ENCODE results near the gene PTPN11.

The PTPN11 gene

GRCh38 chr12:112496496-112496895 lies 77.7 kb downstream of the PTPN11 start:
- H3K27me3 ChIP-seq (ENCODE audit: insufficient read depth, insufficient read length), result no peaks in the 10 kb centered on the region
- TF ChIP-seq SUZ12 (IDR thresholded peaks at IDR 0.05; ENCODE audit: extremely low read depth, insufficient read depth, insufficient read length) (no peak), YY1 (IDR thresholded peaks at IDR 0.05; ENCODE audit: insufficient read depth, insufficient read length) (no peak), ZNF274 (IDR thresholded peaks at IDR 0.05; ENCODE audit: low read depth, low read length) (no peak)
- H3K9ac ChIP-seq (ENCODE audit: insufficient read length, low read depth), result no peak overlapping the region
- no peak for DNase-seq (ENCODE audit: low read depth, low spot score)
- H3K4me1 ChIP-seq (ENCODE audit: insufficient read depth, insufficient read length), result no peaks in the 10 kb centered on the region
- H3K36me3 ChIP-seq (ENCODE audit: insufficient read depth, insufficient read length, low read length), result peaks cover 74% of the 10 kb centered on the region
- H3K4me3 ChIP-seq (ENCODE audit: insufficient read length, low read depth), result no peak overlapping the region
- H3K9me3 ChIP-seq (ENCODE audit: insufficient read depth, low read length), result no peaks in the 10 kb centered on the region

GRCh38 chr12:112498580-112498979 lies 79.8 kb downstream of the PTPN11 start:
- no peaks in the 10 kb centered on the region for H3K27me3 ChIP-seq (ENCODE audit: insufficient read depth, insufficient read length)
- no peak overlapping the region for H3K4me3 ChIP-seq (ENCODE audit: insufficient read length, low read depth)
- no peak overlapping the region for H3K9ac ChIP-seq (ENCODE audit: insufficient read length, low read depth)
- no peaks in the 10 kb centered on the region for H3K9me3 ChIP-seq (ENCODE audit: insufficient read depth, low read length)
- no peak for TF ChIP-seq ZNF274 (IDR thresholded peaks at IDR 0.05; ENCODE audit: low read depth, low read length)
- no peak for TF ChIP-seq YY1 (IDR thresholded peaks at IDR 0.05; ENCODE audit: insufficient read depth, insufficient read length)
- TF ChIP-seq SUZ12 (IDR thresholded peaks at IDR 0.05; ENCODE audit: extremely low read depth, insufficient read depth, insufficient read length), result no peak
- DNase-seq (ENCODE audit: low read depth, low spot score), result no peak
- H3K4me1 ChIP-seq (ENCODE audit: insufficient read depth, insufficient read length), result no peaks in the 10 kb centered on the region
- peaks cover 75% of the 10 kb centered on the region for H3K36me3 ChIP-seq (ENCODE audit: insufficient read depth, insufficient read length, low read length)

- peaks cover 21% of the 10 kb centered on the region for H3K9me3 ChIP-seq (ENCODE audit: insufficient read depth, low read length)
- H3K36me3 ChIP-seq (ENCODE audit: insufficient read depth, insufficient read length, low read length), result peaks cover 83% of the 10 kb centered on the region
- TF ChIP-seq YY1 (IDR thresholded peaks at IDR 0.05; ENCODE audit: insufficient read depth, insufficient read length) (no peak), SUZ12 (IDR thresholded peaks at IDR 0.05; ENCODE audit: extremely low read depth, insufficient read depth, insufficient read length) (no peak), ZNF274 (IDR thresholded peaks at IDR 0.05; ENCODE audit: low read depth, low read length) (no peak)
- H3K4me1 ChIP-seq (ENCODE audit: insufficient read depth, insufficient read length), result no peaks in the 10 kb centered on the region
- no peak overlapping the region for H3K9ac ChIP-seq (ENCODE audit: insufficient read length, low read depth)
- H3K4me3 ChIP-seq (ENCODE audit: insufficient read length, low read depth), result no peak overlapping the region
- no peaks in the 10 kb centered on the region for H3K27me3 ChIP-seq (ENCODE audit: insufficient read depth, insufficient read length)
- no peak for DNase-seq (ENCODE audit: low read depth, low spot score)
Measured at GRCh38 chr12:112503512-112503911, 84.8 kb downstream of the PTPN11 start.

- no peak for DNase-seq (ENCODE audit: low read depth, low spot score)
- Histone ChIP-seq H3K36me3 (ENCODE audit: insufficient read depth, insufficient read length, low read length) (peaks cover 72% of the 10 kb centered on the region), H3K9me3 (ENCODE audit: insufficient read depth, low read length) (peaks cover 21% of the 10 kb centered on the region), H3K4me3 (ENCODE audit: insufficient read length, low read depth) (no peak overlapping the region), H3K9ac (ENCODE audit: insufficient read length, low read depth) (no peak overlapping the region), H3K27me3 (ENCODE audit: insufficient read depth, insufficient read length) (no peaks in the 10 kb centered on the region), H3K4me1 (ENCODE audit: insufficient read depth, insufficient read length) (no peaks in the 10 kb centered on the region)
- no peak for TF ChIP-seq YY1 (IDR thresholded peaks at IDR 0.05; ENCODE audit: insufficient read depth, insufficient read length)
- TF ChIP-seq SUZ12 (IDR thresholded peaks at IDR 0.05; ENCODE audit: extremely low read depth, insufficient read depth, insufficient read length), result no peak
- no peak for TF ChIP-seq ZNF274 (IDR thresholded peaks at IDR 0.05; ENCODE audit: low read depth, low read length)
Measured at GRCh38 chr12:112506513-112507166, 87.9 kb downstream of the PTPN11 start.

DNA sequence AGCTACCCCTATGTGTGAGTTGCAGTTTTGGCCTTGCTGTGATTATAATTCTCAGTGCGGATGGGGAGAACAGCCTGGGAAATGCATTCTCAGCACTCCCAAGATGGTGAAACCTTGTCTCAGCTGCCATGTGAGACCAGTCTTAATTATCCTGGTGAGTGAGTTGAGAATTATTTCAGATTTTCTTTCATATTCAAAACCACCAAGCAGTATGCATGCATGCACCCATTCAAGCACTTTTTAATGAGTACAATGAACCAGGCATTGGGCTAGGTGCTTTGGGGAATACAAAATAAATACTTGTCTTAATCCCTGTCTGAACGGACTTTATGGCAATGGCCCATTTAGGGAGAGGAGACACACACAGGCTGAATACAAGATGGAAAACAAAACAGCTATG lies 94.7 kb downstream of the PTPN11 start:
- no peak for DNase-seq (ENCODE audit: low read depth, low spot score)
- Histone ChIP-seq H3K27me3 (ENCODE audit: insufficient read depth, insufficient read length) (no peaks in the 10 kb centered on the region), H3K4me1 (ENCODE audit: insufficient read depth, insufficient read length) (no peaks in the 10 kb centered on the region), H3K36me3 (ENCODE audit: insufficient read depth, insufficient read length, low read length) (peaks cover 6% of the 10 kb centered on the region), H3K4me3 (ENCODE audit: insufficient read length, low read depth) (no peak overlapping the region), H3K9ac (ENCODE audit: insufficient read length, low read depth) (no peak overlapping the region), H3K9me3 (ENCODE audit: insufficient read depth, low read length) (no peaks in the 10 kb centered on the region)
- TF ChIP-seq ZNF274 (IDR thresholded peaks at IDR 0.05; ENCODE audit: low read depth, low read length) (no peak), SUZ12 (IDR thresholded peaks at IDR 0.05; ENCODE audit: extremely low read depth, insufficient read depth, insufficient read length) (no peak), YY1 (IDR thresholded peaks at IDR 0.05; ENCODE audit: insufficient read depth, insufficient read length) (no peak)

DNA sequence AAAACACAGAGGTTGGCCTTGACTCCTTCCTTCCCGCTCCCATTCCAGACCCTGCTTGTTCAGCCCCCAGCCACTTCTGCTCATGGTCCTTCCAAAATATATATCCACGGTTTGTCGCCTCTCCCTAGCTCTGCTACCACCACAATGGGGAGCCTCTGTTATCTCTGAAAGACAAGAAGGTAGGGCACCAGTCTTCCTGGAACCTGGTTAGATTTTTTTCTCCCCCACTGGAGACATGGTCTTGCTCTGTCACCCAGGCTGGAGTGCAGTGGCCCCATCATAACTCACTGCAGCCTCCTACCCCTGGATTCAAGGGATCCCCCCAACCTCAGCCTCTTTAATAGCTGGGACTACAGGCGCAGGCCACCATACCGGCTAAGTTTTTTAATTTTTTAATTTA lies 95.7 kb downstream of the PTPN11 start:
- peaks cover 4% of the 10 kb centered on the region for H3K36me3 ChIP-seq (ENCODE audit: insufficient read depth, insufficient read length, low read length)
- H3K4me1 ChIP-seq (ENCODE audit: insufficient read depth, insufficient read length), result no peaks in the 10 kb centered on the region
- H3K27me3 ChIP-seq (ENCODE audit: insufficient read depth, insufficient read length), result no peaks in the 10 kb centered on the region
- no peak for DNase-seq (ENCODE audit: low read depth, low spot score)
- no peak overlapping the region for H3K4me3 ChIP-seq (ENCODE audit: insufficient read length, low read depth)
- no peaks in the 10 kb centered on the region for H3K9me3 ChIP-seq (ENCODE audit: insufficient read depth, low read length)
- H3K9ac ChIP-seq (ENCODE audit: insufficient read length, low read depth), result no peak overlapping the region
- TF ChIP-seq YY1 (IDR thresholded peaks at IDR 0.05; ENCODE audit: insufficient read depth, insufficient read length), result no peak
- TF ChIP-seq SUZ12 (IDR thresholded peaks at IDR 0.05; ENCODE audit: extremely low read depth, insufficient read depth, insufficient read length), result no peak
- no peak for TF ChIP-seq ZNF274 (IDR thresholded peaks at IDR 0.05; ENCODE audit: low read depth, low read length)

GRCh38 chr12:112514926-112515642 lies 96.3 kb downstream of the PTPN11 start:
- Histone ChIP-seq H3K4me1 (ENCODE audit: insufficient read depth, insufficient read length) (no peaks in the 10 kb centered on the region), H3K36me3 (ENCODE audit: insufficient read depth, insufficient read length, low read length) (peaks cover 4% of the 10 kb centered on the region), H3K9ac (ENCODE audit: insufficient read length, low read depth) (no peak overlapping the region), H3K27me3 (ENCODE audit: insufficient read depth, insufficient read length) (no peaks in the 10 kb centered on the region), H3K9me3 (ENCODE audit: insufficient read depth, low read length) (no peaks in the 10 kb centered on the region), H3K4me3 (ENCODE audit: insufficient read length, low read depth) (no peak overlapping the region)
- no peak for DNase-seq (ENCODE audit: low read depth, low spot score)
- no peak for TF ChIP-seq SUZ12 (IDR thresholded peaks at IDR 0.05; ENCODE audit: extremely low read depth, insufficient read depth, insufficient read length)
- no peak for TF ChIP-seq YY1 (IDR thresholded peaks at IDR 0.05; ENCODE audit: insufficient read depth, insufficient read length)
- TF ChIP-seq ZNF274 (IDR thresholded peaks at IDR 0.05; ENCODE audit: low read depth, low read length), result no peak

All from NT2/D1 (cell line).